Activated CD4-positive, alpha-beta T cell treated with anti-CD3 and anti-CD28 coated beads for 1 hour (primary cell): ENCODE measurements around the gene HS6ST1.
"Not testable (repeated sequence)": the region's sequence is repeated elsewhere in the genome, so short reads cannot be mapped to it uniquely, and the experiment has no call there.

Source experiments
- DNase-seq: peaks from one replicate; pipeline ENCODE4 v3.0.0-alpha.2; 2020

Gene HS6ST1

GRCh38 chr2:128280901-128281321 lies 37.8 kb downstream of the HS6ST1 start:
- DNase-seq: no peak

- no peak for DNase-seq
Observed at GRCh38 chr2:128280158-128280871, 38.4 kb downstream of the HS6ST1 start.

- no peak for DNase-seq
Observed at GRCh38 chr2:128279786-128280157, 38.9 kb downstream of the HS6ST1 start.

- DNase-seq: no peak
Observed at GRCh38 chr2:128279009-128279408, 39.7 kb downstream of the HS6ST1 start.

- DNase-seq: no peak
Observed at GRCh38 chr2:128277961-128278681, 40.5 kb downstream of the HS6ST1 start.

GRCh38 chr2:128276878-128277675 lies 41.6 kb downstream of the HS6ST1 start:
- DNase-seq: no peak

- DNase-seq: no peak
Observed at GRCh38 chr2:128275498-128276045, 43.1 kb downstream of the HS6ST1 start.

- no peak for DNase-seq
Observed at GRCh38 chr2:128274218-128274617, 44.5 kb downstream of the HS6ST1 start.

- DNase-seq: no peak
Observed at GRCh38 chr2:128273469-128274081, 45.1 kb downstream of the HS6ST1 start.

GRCh38 chr2:128272601-128273468 lies 45.8 kb downstream of the HS6ST1 start:
- DNase-seq: no peak

- DNase-seq: no peak
Observed at GRCh38 chr2:128271911-128272600, 46.6 kb downstream of the HS6ST1 start.

- DNase-seq: no peak
Observed at GRCh38 chr2:128271597-128271910, 47.1 kb downstream of the HS6ST1 start.

- no peak for DNase-seq
Observed at GRCh38 chr2:128270672-128271596, 47.7 kb downstream of the HS6ST1 start.

GRCh38 chr2:128269990-128270671 lies 48.5 kb downstream of the HS6ST1 start:
- no peak for DNase-seq

GRCh38 chr2:128269063-128269989 lies 49.3 kb downstream of the HS6ST1 start:
- DNase-seq: no peak

- not testable (repeated sequence) for DNase-seq
Observed at GRCh38 chr2:128268611-128269010, 50.1 kb downstream of the HS6ST1 start.

GRCh38 chr2:128268145-128268544 lies 50.5 kb downstream of the HS6ST1 start:
- peak; percentile 5 for DNase-seq

- not testable (repeated sequence) for DNase-seq
Observed at GRCh38 chr2:128267649-128268048, 51.0 kb downstream of the HS6ST1 start.
